IPS-15b (cell line): ENCODE data around the gene SLC4A8.
A peak's percentile ranks its signal among the peaks of the same experiment; 100 is the strongest.

Experiments used
- H3K27me3 ChIP-seq: one replicate; pipeline ENCODE4 v1.6.1; 2013; ENCODE audit warnings: low read length; ENCODE audit not compliant: control insufficient read depth, insufficient read depth
- H3K36me3 ChIP-seq: one replicate; pipeline ENCODE4 v1.6.1; 2013; ENCODE audit warnings: low read length; ENCODE audit not compliant: control insufficient read depth, insufficient read depth
- H3K4me1 ChIP-seq: one replicate; pipeline ENCODE4 v1.6.1; 2013; ENCODE audit warnings: mild to moderate bottlenecking, low read length; ENCODE audit not compliant: control insufficient read depth, insufficient read depth
- H3K4me3 ChIP-seq: one replicate; pipeline ENCODE4 v1.5.1; 2013; ENCODE audit warnings: low read depth, low read length
- H3K9ac ChIP-seq: one replicate; pipeline ENCODE4 v1.6.1; 2013; ENCODE audit warnings: low read depth, mild to moderate bottlenecking, low read length
- H3K9me3 ChIP-seq: one replicate; pipeline ENCODE4 v1.6.1; 2013; ENCODE audit warnings: mild to moderate bottlenecking, low read length; ENCODE audit not compliant: control insufficient read depth, insufficient read depth

Gene SLC4A8

DNA sequence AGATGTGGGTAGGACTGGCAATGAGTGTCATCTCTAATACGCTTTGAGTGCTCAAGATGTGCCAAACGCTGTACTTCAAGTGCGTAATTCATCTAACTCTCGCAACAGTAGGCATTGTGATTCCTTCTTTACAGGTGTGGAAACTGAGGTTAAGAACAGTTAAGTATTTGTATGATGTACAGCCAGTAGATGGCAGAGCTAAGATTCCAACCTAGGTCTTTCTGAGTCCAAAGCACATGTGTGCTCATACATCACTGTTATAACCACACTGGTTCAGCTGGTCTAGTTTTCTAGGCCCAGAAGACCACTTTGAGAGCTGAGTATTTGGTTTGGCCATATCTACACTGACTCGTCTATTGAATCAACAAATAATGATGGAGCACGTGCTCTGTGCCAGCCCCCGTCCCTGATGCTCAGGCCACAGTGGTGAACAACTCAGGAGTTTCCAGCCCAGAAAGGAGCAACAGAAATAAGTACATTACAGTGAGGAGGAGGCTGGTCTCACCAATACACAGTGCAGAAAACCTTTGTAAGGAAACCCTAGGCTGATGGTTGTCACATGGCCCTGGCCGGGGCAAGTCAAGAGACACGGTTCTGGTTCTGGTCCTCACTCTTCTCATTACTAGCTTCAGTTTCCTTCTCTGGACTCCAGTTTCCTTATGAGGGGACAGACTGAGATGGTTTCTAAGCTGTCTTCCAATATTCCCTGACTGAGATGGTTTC, 97.1 kb downstream of the SLC4A8 start:
- no peak overlapping the region for H3K4me3 ChIP-seq
- H3K27me3 ChIP-seq = no peaks in the 10 kb centered on the region
- no peak overlapping the region for H3K9ac ChIP-seq
- H3K36me3 ChIP-seq = no peaks in the 10 kb centered on the region
- no peaks in the 10 kb centered on the region for H3K4me1 ChIP-seq
- H3K9me3 ChIP-seq = no peaks in the 10 kb centered on the region

DNA sequence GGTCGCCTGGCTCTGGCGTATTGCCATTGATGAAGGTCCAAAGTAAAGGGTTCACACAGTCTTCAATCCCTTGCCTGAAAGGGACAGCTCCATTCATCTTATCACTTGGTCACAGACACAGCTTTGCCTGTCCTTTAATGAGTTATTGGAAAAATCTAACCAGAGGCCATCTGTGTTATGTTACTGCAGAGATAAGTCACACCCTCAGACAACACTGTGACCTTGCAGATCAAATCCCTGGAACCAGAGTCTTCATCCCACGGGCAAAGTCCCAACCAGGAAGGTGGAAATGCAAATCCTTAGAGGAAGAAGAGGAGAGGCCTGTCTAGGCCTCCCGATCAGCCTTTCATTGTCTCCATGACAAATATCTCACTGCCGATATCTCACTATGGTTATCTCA, 98.1 kb downstream of the SLC4A8 start:
- H3K36me3 ChIP-seq = no peaks in the 10 kb centered on the region
- no peaks in the 10 kb centered on the region for H3K27me3 ChIP-seq
- no peak overlapping the region for H3K4me3 ChIP-seq
- no peak overlapping the region for H3K9ac ChIP-seq
- H3K4me1 ChIP-seq = no peaks in the 10 kb centered on the region
- no peaks in the 10 kb centered on the region for H3K9me3 ChIP-seq

DNA sequence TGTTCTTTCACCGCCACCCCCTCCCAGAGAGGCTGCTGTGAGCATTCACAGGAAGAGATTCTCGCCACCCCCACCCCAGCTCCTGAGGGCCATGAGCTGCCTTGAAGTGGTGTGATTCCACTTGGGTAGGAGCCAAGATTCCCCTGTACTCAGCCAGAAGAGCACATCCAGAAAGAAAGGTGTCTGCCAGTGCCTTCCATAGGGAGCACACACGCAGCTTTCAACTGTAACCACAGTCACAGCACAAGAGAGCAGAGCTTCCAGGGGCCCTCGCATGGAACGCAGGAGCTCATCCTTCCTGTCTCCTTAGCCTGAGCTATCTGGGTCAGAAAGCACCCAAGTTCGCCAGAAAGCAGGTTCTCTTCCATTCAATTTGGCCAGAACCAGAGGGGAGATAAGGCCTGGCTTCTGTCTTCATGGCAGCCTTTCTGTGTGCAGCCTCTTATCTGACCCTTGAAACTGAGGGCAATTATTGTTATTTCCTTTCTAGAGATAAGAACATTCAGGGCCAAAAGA, 99.8 kb downstream of the SLC4A8 start:
- Histone ChIP-seq H3K27me3 (no peaks in the 10 kb centered on the region), H3K4me1 (no peaks in the 10 kb centered on the region), H3K36me3 (no peaks in the 10 kb centered on the region), H3K4me3 (no peak overlapping the region), H3K9ac (no peak overlapping the region), H3K9me3 (no peaks in the 10 kb centered on the region)

DNA sequence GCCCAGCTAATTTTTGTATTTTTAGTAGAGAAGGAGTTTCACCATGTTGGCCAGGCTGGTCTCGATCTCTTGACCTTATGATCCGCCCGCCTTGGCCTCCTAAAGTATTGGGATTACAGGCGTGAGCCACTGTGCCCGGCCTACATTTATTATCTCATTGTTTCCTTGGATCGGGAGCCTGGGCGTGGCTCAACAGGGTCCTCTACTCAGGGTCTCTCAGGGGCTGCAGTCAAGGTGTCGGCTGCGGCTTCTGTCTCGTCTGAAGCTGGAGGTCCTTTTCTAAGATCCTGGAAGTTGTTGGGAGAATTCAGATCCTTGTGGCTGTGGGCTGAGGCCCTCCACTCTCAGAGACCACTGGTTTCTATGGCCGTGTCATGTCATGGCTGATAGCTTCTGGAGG, 100.9 kb downstream of the SLC4A8 start:
- Histone ChIP-seq H3K9me3 (no peaks in the 10 kb centered on the region), H3K9ac (no peak overlapping the region), H3K27me3 (no peaks in the 10 kb centered on the region), H3K36me3 (no peaks in the 10 kb centered on the region), H3K4me1 (no peaks in the 10 kb centered on the region), H3K4me3 (no peak overlapping the region)

DNA sequence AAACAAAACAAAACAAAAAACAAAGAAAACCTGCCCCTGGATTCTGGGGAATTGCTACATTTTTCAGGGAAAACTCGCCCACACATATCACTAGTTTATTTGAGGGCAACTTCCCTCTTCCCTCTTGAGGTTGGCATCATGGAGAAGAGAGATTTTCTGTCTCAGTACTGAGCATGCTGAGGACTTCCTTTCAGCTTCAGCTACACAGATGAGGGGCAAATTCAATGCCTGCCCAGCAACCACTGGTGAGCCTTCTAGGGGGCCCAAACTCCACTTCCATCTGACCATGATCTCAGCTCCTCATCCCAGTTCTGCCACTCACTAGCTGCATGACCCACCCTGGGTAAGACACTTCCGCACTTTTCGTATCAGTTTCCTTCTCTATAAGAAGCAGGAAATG, 103.3 kb downstream of the SLC4A8 start:
- H3K4me3 ChIP-seq = no peak overlapping the region
- no peaks in the 10 kb centered on the region for H3K9me3 ChIP-seq
- no peaks in the 10 kb centered on the region for H3K27me3 ChIP-seq
- H3K4me1 ChIP-seq = peaks cover 5% of the 10 kb centered on the region
- no peak overlapping the region for H3K9ac ChIP-seq
- H3K36me3 ChIP-seq = no peaks in the 10 kb centered on the region

DNA sequence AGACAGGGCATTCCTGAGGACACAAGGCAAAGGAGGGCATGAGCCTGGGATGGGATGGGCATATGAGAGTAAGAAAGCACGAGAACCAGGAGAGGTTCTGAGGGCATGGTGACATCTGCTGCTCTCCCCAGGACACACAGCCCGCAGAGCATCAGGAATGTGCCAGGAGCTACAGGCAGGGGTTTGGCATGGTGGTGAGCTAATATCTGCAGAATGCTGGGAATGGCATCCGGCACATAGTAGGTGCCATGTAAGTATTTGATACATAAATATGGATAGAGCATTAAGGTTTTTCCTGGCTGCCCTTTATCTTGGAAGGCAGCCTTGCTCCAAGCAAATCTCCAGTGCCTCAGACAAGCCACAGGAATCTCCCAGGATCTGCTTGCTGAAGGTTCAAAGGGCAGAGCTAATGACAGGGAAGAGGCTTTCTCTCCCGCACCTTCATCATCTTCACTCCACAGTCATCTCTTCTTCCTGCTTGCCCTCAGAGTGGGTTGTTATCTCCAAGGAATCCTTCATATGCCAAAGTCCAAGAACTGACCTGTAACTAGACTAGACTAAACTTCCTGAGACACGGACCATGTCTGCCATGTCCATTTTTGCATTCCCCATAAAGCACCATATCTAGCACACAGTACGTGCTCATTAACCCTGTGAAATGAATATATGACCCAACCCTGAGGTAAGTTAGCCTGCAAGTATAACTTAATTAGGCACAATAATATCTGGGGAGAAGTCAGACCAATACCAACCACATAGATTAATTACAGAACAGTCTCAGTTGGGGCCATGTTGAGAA, 104.4 kb downstream of the SLC4A8 start:
- H3K36me3 ChIP-seq = no peaks in the 10 kb centered on the region
- no peak overlapping the region for H3K9ac ChIP-seq
- H3K4me3 ChIP-seq = no peak overlapping the region
- no peaks in the 10 kb centered on the region for H3K9me3 ChIP-seq
- peaks cover 10% of the 10 kb centered on the region for H3K4me1 ChIP-seq
- no peaks in the 10 kb centered on the region for H3K27me3 ChIP-seq

DNA sequence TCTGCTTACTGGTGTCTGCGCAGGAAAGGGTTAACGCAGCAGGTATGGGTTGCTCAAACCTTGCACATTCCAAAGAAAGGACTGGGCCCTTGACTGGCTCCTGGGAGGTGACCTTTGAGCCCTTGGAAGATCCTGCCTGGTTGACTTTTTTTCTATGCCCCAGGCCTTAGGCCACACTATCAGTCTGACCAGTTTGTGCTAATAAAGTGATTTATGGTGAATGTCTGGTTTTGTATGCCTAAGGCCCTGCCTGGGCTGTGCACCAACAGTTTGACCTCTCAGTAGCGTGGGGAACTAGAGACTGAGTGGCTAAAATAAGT, 105.0 kb downstream of the SLC4A8 start:
- no peaks in the 10 kb centered on the region for H3K36me3 ChIP-seq
- H3K9ac ChIP-seq = no peak overlapping the region
- H3K4me3 ChIP-seq = no peak overlapping the region
- peaks cover 14% of the 10 kb centered on the region for H3K4me1 ChIP-seq
- H3K27me3 ChIP-seq = no peaks in the 10 kb centered on the region
- H3K9me3 ChIP-seq = no peaks in the 10 kb centered on the region

DNA sequence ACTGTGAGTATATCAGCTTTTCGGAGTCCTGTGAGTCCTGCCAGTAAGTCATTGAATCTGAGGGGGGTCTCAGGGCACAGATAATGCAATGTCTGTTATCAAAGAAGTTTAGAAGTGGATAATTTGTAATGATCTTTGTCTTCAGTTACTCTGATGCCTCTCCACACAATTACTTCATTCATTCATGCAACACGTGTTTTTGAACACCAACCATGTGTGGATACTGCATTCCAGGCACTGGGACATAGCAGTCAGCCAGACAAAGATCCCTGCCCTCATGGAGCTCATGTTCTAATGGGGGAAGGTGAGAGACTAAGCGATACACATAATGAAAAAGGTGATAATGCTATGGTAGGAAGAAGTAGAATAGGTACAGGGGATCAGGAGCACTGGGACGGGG, 105.6 kb downstream of the SLC4A8 start:
- Histone ChIP-seq H3K4me1 (peaks cover 16% of the 10 kb centered on the region), H3K4me3 (no peak overlapping the region), H3K9me3 (no peaks in the 10 kb centered on the region), H3K9ac (no peak overlapping the region), H3K36me3 (no peaks in the 10 kb centered on the region), H3K27me3 (no peaks in the 10 kb centered on the region)

DNA sequence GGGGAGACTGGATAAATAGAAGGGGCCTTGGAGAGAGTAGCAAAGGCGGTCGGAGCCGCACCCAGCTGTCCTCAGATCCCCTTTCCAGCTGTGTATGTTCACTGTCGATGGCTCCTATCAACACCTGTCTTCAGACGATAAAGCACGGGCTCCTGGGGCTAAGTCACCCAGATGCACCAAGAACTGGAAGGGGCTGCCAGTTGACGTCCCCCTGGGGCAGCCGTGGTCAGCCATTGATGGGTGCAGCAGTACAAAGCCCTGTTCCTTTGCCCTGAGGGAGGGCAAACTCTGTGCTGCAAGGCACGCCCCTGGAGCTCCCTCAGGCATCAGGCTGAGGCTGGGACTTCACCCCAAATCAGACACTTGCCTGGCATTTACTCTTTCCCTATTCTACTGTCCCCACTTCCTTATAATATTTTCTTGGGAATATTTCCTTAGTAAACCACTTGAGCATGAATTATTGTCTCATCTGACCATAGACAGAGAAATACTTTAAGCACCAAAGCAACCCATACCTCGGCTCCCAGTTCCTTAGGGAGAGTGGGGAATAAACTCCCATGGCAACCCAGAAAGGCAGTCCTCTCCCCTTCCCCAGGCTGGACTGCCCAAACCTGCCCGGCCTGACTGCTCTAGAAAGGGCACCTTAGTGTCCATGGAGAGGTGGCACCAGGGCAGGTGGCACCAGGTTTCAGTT, 106.8 kb downstream of the SLC4A8 start:
- no peak overlapping the region for H3K4me3 ChIP-seq
- H3K4me1 ChIP-seq = peaks cover 16% of the 10 kb centered on the region
- no peaks in the 10 kb centered on the region for H3K27me3 ChIP-seq
- H3K36me3 ChIP-seq = no peaks in the 10 kb centered on the region
- no peak overlapping the region for H3K9ac ChIP-seq
- H3K9me3 ChIP-seq = no peaks in the 10 kb centered on the region

DNA sequence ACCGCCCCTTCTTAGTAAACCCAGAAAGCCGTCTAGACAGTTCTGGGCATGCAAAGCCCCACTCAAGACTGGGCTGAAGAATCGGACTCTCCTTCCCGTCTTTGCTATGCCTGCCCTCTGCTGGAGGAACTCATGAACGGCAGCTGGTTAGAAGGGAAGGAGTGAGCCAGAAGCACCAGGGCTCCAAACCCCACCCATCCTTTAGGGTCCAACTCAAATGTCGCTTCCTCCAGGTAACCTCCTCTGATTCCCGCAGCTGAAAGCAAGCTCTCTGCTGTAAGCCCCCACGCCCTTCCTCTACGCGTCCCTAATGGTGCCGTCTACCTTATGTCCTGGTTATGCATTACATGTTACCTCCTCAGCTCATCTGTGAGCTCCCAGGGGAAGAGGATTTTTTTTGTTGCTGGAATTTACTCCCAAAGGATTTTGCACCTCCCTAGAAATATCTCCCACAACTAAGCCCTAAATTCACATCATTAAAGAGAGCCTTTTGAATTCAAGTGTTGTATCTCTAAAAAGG, 107.4 kb downstream of the SLC4A8 start:
- Histone ChIP-seq H3K4me1 (peaks cover 18% of the 10 kb centered on the region), H3K9ac (no peak overlapping the region), H3K4me3 (peak overlapping the region; percentile 33), H3K36me3 (no peaks in the 10 kb centered on the region), H3K9me3 (no peaks in the 10 kb centered on the region), H3K27me3 (no peaks in the 10 kb centered on the region)

DNA sequence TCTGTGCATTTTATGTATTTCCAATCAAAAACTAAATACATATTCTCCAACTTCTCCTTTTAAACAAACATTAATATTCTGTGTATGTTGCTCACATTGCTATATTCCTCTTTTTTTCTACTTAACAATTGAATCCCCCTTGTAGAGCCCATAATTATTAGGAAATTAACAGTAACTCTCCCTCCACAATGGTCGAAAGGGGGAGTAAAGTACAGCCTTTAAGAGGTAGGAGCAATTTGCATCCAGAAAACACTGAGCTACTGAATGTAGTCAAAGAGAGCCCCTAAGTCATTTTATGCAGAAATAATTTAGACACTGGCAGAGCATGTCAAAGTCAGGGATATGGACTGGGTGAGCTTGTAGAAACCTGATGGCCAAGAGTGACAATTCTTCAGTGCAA, 109.2 kb downstream of the SLC4A8 start:
- H3K9ac ChIP-seq = no peak overlapping the region
- H3K4me1 ChIP-seq = peaks cover 23% of the 10 kb centered on the region
- no peaks in the 10 kb centered on the region for H3K36me3 ChIP-seq
- no peaks in the 10 kb centered on the region for H3K27me3 ChIP-seq
- H3K4me3 ChIP-seq = no peak overlapping the region
- no peaks in the 10 kb centered on the region for H3K9me3 ChIP-seq
